Tibial artery (tissue), 4 donors: ENCODE measurements around the gene LRCH1.

Source experiments
- DNase-seq, 2 donors: peaks; one replicate each; pipeline ENCODE4 v3.0.0-alpha.2; 2019
- H3K27ac ChIP-seq, 2 donors: fragments of 200-600 bp; sonication (generic) in 1 of 2; 1 replicate in 1 of 2; 2 replicates in 1 of 2; pipeline ENCODE4 v1.5.1; 2018 to 2019; ENCODE audit warnings: mild to moderate bottlenecking in 1 of 2
- H3K27me3 ChIP-seq, 2 donors: fragments of 200-600 bp; sonication (generic) in 1 of 2; one replicate each; pipeline versions ENCODE4 v1.5.1 to v1.6.0; 2016 to 2019
- H3K36me3 ChIP-seq, 3 donors: fragments of 200-600 bp; sonication (generic) in 2 of 3; one replicate each; pipeline ENCODE4 v1.5.1; 2016 to 2019; ENCODE audit warnings: mild to moderate bottlenecking in 2 of 3
- H3K4me1 ChIP-seq, 4 donors: fragments of 200-600 bp; sonication (generic) in 2 of 4; 1 replicate in 3 of 4; 2 replicates in 1 of 4; pipeline ENCODE4 v1.5.1; 2016 to 2019
- H3K4me3 ChIP-seq, 2 donors: fragments of 200-600 bp; sonication (generic) in 1 of 2; 1 replicate in 1 of 2; 2 replicates in 1 of 2; pipeline ENCODE4 v1.5.1; 2018 to 2019; ENCODE audit warnings: mild to moderate bottlenecking in 2 of 2
- H3K9me3 ChIP-seq, 3 donors: fragments of 200-600 bp; sonication (generic) in 1 of 3; one replicate each; pipeline ENCODE4 v1.5.1; 2016 to 2019
- CTCF ChIP-seq, 2 experiments: fragments of 200-600 bp in 1 of 2; fragments of 450-650 bp in 1 of 2; IDR thresholded peaks; one replicate each; pipeline ENCODE4 v1.5.1; 2017 to 2019; ENCODE audit warnings: antibody characterized with exemption in 2 of 2, mild to moderate bottlenecking in 1 of 2, moderate library complexity in 1 of 2
- intact Hi-C: fragments of 100-400 bp; cut with DNase I; formaldehyde crosslinking; loops from one replicate; pipeline ENCODE4 v1.15.0; 2023; ENCODE audit warnings: low total_unique reads

LRCH1 gene

GRCh38 chr13:46636451-46636850 is 83.5 kb downstream of the LRCH1 start:
- H3K36me3 ChIP-seq: no peaks in the 10 kb centered on the region
- no peak for DNase-seq
- intact Hi-C loops: no loop called here
- TF ChIP-seq CTCF (IDR thresholded peaks at IDR 0.05): no peak
- H3K9me3 ChIP-seq: no peaks in the 10 kb centered on the region
- H3K27me3 ChIP-seq: no peaks in the 10 kb centered on the region
- peaks cover 6 to 62% (median 30%) of the 10 kb centered on the region in 4 donors for H3K4me1 ChIP-seq
- no peak overlapping the region for H3K4me3 ChIP-seq
- no peak overlapping the region for H3K27ac ChIP-seq

GRCh38 chr13:46637213-46637612 is 84.2 kb downstream of the LRCH1 start:
- TF ChIP-seq CTCF (IDR thresholded peaks at IDR 0.05): no peak
- Histone ChIP-seq H3K27ac (no peak overlapping the region), H3K36me3 (no peaks in the 10 kb centered on the region), H3K4me1 (peaks cover 7 to 64% (median 34%) of the 10 kb centered on the region in 4 donors), H3K9me3 (no peaks in the 10 kb centered on the region), H3K27me3 (no peaks in the 10 kb centered on the region), H3K4me3 (no peak overlapping the region)
- no peak for DNase-seq
- intact Hi-C loops: no loop called here

- intact Hi-C loops: no loop called here
- H3K9me3 ChIP-seq: no peaks in the 10 kb centered on the region
- H3K4me3 ChIP-seq: no peak overlapping the region
- no peak for DNase-seq
- no peak for TF ChIP-seq CTCF (IDR thresholded peaks at IDR 0.05)
- no peaks in the 10 kb centered on the region for H3K27me3 ChIP-seq
- H3K27ac ChIP-seq: no peak overlapping the region
- H3K36me3 ChIP-seq: no peaks in the 10 kb centered on the region
- H3K4me1 ChIP-seq: peaks cover 16 to 67% (median 35%) of the 10 kb centered on the region in 4 donors
Measured at GRCh38 chr13:46638262-46638661, 85.3 kb downstream of the LRCH1 start.

- intact Hi-C loops: no loop called here
- Histone ChIP-seq H3K27me3 (no peaks in the 10 kb centered on the region), H3K9me3 (no peaks in the 10 kb centered on the region), H3K4me1 (peaks cover 16 to 67% (median 36%) of the 10 kb centered on the region in 4 donors), H3K27ac (peak overlapping the region in 1 of 2 donors; percentile 56), H3K4me3 (no peak overlapping the region), H3K36me3 (no peaks in the 10 kb centered on the region)
- no peak for TF ChIP-seq CTCF (IDR thresholded peaks at IDR 0.05)
- DNase-seq: no peak
Measured at GRCh38 chr13:46639033-46639981, 86.3 kb downstream of the LRCH1 start.

- intact Hi-C loops: no loop called here
- H3K9me3 ChIP-seq: no peaks in the 10 kb centered on the region
- H3K27ac ChIP-seq: peak overlapping the region; percentile 42 to 56
- H3K27me3 ChIP-seq: no peaks in the 10 kb centered on the region
- peaks cover 16 to 72% (median 37%) of the 10 kb centered on the region in 4 donors for H3K4me1 ChIP-seq
- H3K36me3 ChIP-seq: no peaks in the 10 kb centered on the region
- TF ChIP-seq CTCF (IDR thresholded peaks at IDR 0.05): no peak
- no peak overlapping the region for H3K4me3 ChIP-seq
- DNase-seq: no peak
Measured at GRCh38 chr13:46640843-46641242, 87.9 kb downstream of the LRCH1 start.
